Hair follicular keratinocyte (primary cell): Measurements from ENCODE around the gene ICOS. TPM values are rescaled to one million over a fixed set of nuclear protein-coding genes. Genes with fewer than 3 reads are reported as not detected.

Experiments
- total RNA-seq: library from RNA; depleted of rRNA; stranded (reverse); fragments of >200 nt; gene quantifications from 2 replicates; pipeline ENCODE4 v1.2.3, GENCODE V29; 2015

The ICOS gene
- total RNA-seq = not detected in 2 replicates

GRCh38 chr2:203936535-203936934 is at the start of gene ICOS:
Gene ICOS, plus strand, starts transcription at chr2:203936763. Its CDS starts 52 bp downstream, at chr2:203936815.

Other genes with a start within 250 kb of the ICOS start
- gene CD28, start 230.1 kb upstream of the ICOS start, total RNA-seq = not detected in 2 replicates
- gene CTLA4, start 69.0 kb upstream of the ICOS start, total RNA-seq = not detected in 2 replicates